Mesangial cell (primary cell): Measurements from ENCODE around the gene PRELID3B. TPM values are rescaled to one million over a fixed set of nuclear protein-coding genes. Genes with fewer than 3 reads are reported as not detected.

Experiments
- total RNA-seq: library from RNA; depleted of rRNA; stranded (reverse); fragments of >200 nt; gene quantifications from 2 replicates; pipeline ENCODE4 v1.2.3, GENCODE V29; 2015

Gene PRELID3B
- total RNA-seq, result 27.1 and 36.5 TPM in 2 replicates

DNA sequence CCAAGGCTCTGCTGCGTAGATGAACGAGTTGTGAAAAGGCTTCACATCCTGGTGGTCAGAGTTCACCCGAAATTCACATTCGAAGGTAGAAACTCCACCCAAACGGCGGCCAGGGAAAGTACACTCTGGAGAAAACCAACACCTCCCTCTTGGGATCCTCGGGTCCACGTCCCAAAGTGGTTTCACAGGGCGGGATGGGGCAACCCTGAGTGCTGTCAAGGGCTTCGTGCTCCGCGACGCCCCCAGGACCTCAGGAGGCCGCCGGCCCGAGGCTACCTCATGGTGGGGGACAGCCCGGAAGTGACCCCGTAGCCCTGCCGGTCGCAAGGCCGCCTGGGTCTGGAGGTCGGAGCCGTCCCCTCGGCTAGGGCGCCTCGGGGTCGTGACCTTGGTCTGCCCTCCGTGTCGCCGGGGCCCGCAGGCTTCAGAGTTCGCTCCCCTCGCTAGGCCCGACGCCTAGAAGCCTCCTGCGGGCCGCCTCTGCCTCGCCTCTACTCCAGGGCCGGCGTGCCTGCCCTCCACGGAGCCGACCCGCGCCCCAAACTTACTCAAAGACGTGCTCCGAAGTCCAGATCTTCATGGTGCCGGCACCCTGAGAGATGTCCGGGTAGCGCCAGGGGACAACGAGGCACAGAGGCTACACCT, at the start of gene PRELID3B:
Gene PRELID3B, minus strand, starts transcription at position 636 of the 645 bp plus-strand sequence. Its CDS starts 56 bp downstream, at position 580.

GRCh38 chr20:59032023-59032712, 10.4 kb downstream of the PRELID3B start, which contains the start of gene ATP5F1E:
ATP5F1E (minus strand) TSS chr20:59032335; CDS start chr20:59032251, 84 bp downstream.

DNA sequence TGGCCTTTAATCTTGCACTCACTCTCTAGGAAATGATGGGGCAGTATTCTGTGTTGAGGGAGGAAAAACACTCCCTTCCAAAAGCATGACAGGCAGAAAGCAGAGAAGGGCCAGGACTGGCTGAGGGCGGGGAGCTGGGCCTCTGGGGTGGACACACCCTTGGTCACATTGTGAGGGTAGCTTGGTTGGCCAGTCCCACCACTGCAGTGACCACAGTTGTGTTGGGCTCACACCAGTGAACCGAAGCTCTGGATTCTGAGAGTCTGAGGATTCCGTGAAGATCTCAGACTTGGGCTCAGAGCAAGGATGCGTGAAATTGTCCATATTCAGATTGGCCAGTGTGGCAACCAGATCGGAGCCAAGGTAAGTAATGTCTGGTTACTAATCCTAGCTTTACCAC, 23.4 kb downstream of the PRELID3B start, which contains the start of gene TUBB1:
Gene TUBB1, plus strand, starts transcription at position 213 of the 400 bp plus-strand sequence. Its CDS starts 94 bp downstream, at position 307.

GRCh38 chr20:59006864-59007664, 35.5 kb downstream of the PRELID3B start, which contains the start of gene CTSZ:
CTSZ (minus strand) TSS chr20:59007254; CDS start chr20:59007128, 126 bp downstream.

Other genes with a start within 250 kb of the PRELID3B start
- 0.63 and 1.3 TPM in 2 replicates for gene GNAS-AS1, start 191.9 kb downstream of the PRELID3B start, total RNA-seq
- gene GNAS, start 190.1 kb downstream of the PRELID3B start, total RNA-seq, result 631 and 974 TPM in 2 replicates
- gene NELFCD, start 61.5 kb downstream of the PRELID3B start, total RNA-seq, result 53.7 and 72.8 TPM in 2 replicates
- 127 and 197 TPM in 2 replicates for gene CTSZ, start 35.5 kb downstream of the PRELID3B start, total RNA-seq
- gene TUBB1, start 23.4 kb downstream of the PRELID3B start, total RNA-seq, result not detected in 2 replicates
- gene ATP5F1E, start 10.5 kb downstream of the PRELID3B start, total RNA-seq, result 15.5 and 16.9 TPM in 2 replicates
- not detected in 2 replicates for gene ZNF831, start 121.0 kb upstream of the PRELID3B start, total RNA-seq